HepG2 (cell line): ENCODE measurements around the gene LLGL2. TPM values are rescaled to one million over a fixed set of nuclear protein-coding genes. Genes with fewer than 3 reads are reported as not detected.
A peak's percentile ranks its signal among the peaks of the same experiment; 100 is the strongest.

Source experiments
- BCL6 ChIP-seq: IDR thresholded peaks from 2 replicates; pipeline ENCODE4 v1.6.1; 2016; ENCODE audit warnings: missing genetic modification reagents, missing compliant biosample characterization
- BRCA1 ChIP-seq: sonication (generic); formaldehyde crosslinking; IDR thresholded peaks from 2 replicates; pipeline ENCODE4 v1.4.0; 2020; ENCODE audit warnings: missing genetic modification reagents
- CBX1 ChIP-seq: IDR thresholded peaks from one replicate; pipeline ENCODE4 v1.6.1; 2016; ENCODE audit warnings: antibody characterized with exemption, low read depth
- CHCHD3 ChIP-seq: sonication (generic); formaldehyde crosslinking; IDR thresholded peaks from 2 replicates; pipeline ENCODE4 v1.8.0; 2022; ENCODE audit warnings: mild to moderate bottlenecking, missing genetic modification reagents, moderate library complexity
- EEA1 ChIP-seq: sonication (generic); formaldehyde crosslinking; IDR thresholded peaks from 2 replicates; pipeline ENCODE4 v1.5.1; 2020; ENCODE audit warnings: mild to moderate bottlenecking, missing genetic modification reagents, borderline replicate concordance
- ERF ChIP-seq: IDR thresholded peaks from 2 replicates; pipeline ENCODE4 v1.6.1; 2018; ENCODE audit warnings: missing biosample characterization, missing genetic modification reagents
- KDM2A ChIP-seq: sonication (generic); formaldehyde crosslinking; IDR thresholded peaks from 2 replicates; pipeline ENCODE4 v1.4.0; 2020; ENCODE audit warnings: low read depth, missing genetic modification reagents, borderline replicate concordance
- NFE2L2 ChIP-seq: fragments of 150-350 bp; IDR thresholded peaks from 2 replicates; pipeline ENCODE4 v1.6.1; 2014; ENCODE audit warnings: low read length
- NKX3-1 ChIP-seq: sonication (generic); formaldehyde crosslinking; IDR thresholded peaks from 2 replicates; pipeline ENCODE4 v1.5.0; 2020; ENCODE audit warnings: missing genetic modification reagents
- ONECUT2 ChIP-seq: sonication (generic); formaldehyde crosslinking; IDR thresholded peaks from 2 replicates; pipeline ENCODE4 v1.4.0; 2020; ENCODE audit warnings: missing genetic modification reagents
- PLRG1 ChIP-seq: fragments of 450-650 bp; conservative IDR thresholded peaks from 2 replicates; pipeline ENCODE4 v1.6.1; 2016
- RELA ChIP-seq: sonication (generic); formaldehyde crosslinking; IDR thresholded peaks from 2 replicates; pipeline ENCODE4 v1.4.0; 2020; ENCODE audit warnings: missing genetic modification reagents
- SOX5 ChIP-seq: IDR thresholded peaks from 2 replicates; pipeline ENCODE4 v1.6.1; 2016; ENCODE audit warnings: borderline replicate concordance
- SOX6 ChIP-seq, 2 experiments: fragments of 450-650 bp in 1 of 2; sonication (generic) in 1 of 2; formaldehyde crosslinking in 1 of 2; IDR thresholded peaks; 2 replicates each; pipeline versions ENCODE4 v1.4.0 to v1.6.1; 2017 to 2020; ENCODE audit warnings: antibody characterized with exemption in 1 of 2, mild to moderate bottlenecking in 1 of 2, missing genetic modification reagents in 1 of 2
- TCF7 ChIP-seq: sonication (generic); IDR thresholded peaks from 2 replicates; pipeline ENCODE4 v1.6.1; 2016; ENCODE audit warnings: antibody characterized with exemption, low read depth
- U2AF2 ChIP-seq: fragments of 200-400 bp; formaldehyde crosslinking; IDR thresholded peaks from 2 replicates; pipeline ENCODE4 v1.6.1; 2017; ENCODE audit warnings: low read depth, mild to moderate bottlenecking, low read length
- ZFX ChIP-seq: sonication (generic); formaldehyde crosslinking; IDR thresholded peaks from 2 replicates; pipeline ENCODE4 v1.4.0; 2020; ENCODE audit warnings: mild to moderate bottlenecking, low read depth, missing genetic modification reagents, moderate library complexity
- ZNF207 ChIP-seq: fragments of 450-650 bp; IDR thresholded peaks from 2 replicates; pipeline ENCODE4 v1.6.1; 2016; ENCODE audit warnings: antibody characterized with exemption, borderline replicate concordance
- ZNF292 ChIP-seq: sonication (generic); formaldehyde crosslinking; IDR thresholded peaks from 2 replicates; pipeline ENCODE4 v1.8.1; 2022; ENCODE audit warnings: mild to moderate bottlenecking, low read depth, missing genetic modification reagents, borderline replicate concordance
- ZNF367 ChIP-seq: sonication (generic); formaldehyde crosslinking; IDR thresholded peaks from 2 replicates; pipeline ENCODE4 v1.4.0; 2020; ENCODE audit warnings: missing genetic modification reagents, borderline replicate concordance
- ZNF543 ChIP-seq: sonication (generic); formaldehyde crosslinking; IDR thresholded peaks from 2 replicates; pipeline ENCODE4 v1.4.0; 2020; ENCODE audit warnings: mild to moderate bottlenecking, missing genetic modification reagents
- ZNF782 ChIP-seq: sonication (generic); formaldehyde crosslinking; IDR thresholded peaks from 2 replicates; pipeline ENCODE4 v1.4.0; 2020; ENCODE audit warnings: missing genetic modification reagents, mild to moderate bottlenecking, borderline replicate concordance
- ZNF788 ChIP-seq: sonication (generic); formaldehyde crosslinking; IDR thresholded peaks from 2 replicates; pipeline ENCODE4 v1.5.0; 2020; ENCODE audit warnings: mild to moderate bottlenecking, missing genetic modification reagents, borderline replicate concordance
- ZNF792 ChIP-seq: IDR thresholded peaks from 2 replicates; pipeline ENCODE4 v1.6.1; 2016
- polyA plus RNA-seq, 8 experiments: library from polyadenylated mRNA; depleted of rRNA in 3 of 8; stranded (reverse) in 7 of 8; unstranded in 1 of 8; fragments of >200 nt; fragmentation: Illumina TruSeq in 4 of 8; extraction: Trizol in 4 of 8; gene quantifications; 2 replicates each; pipeline versions ENCODE4 v1.2.1 to v1.2.3, GENCODE V29; 2011 to 2016; ENCODE audit warnings: low read depth in 4 of 8, missing spikeins in 1 of 8, mixed read lengths in 1 of 8; ENCODE audit not compliant: insufficient read depth in 1 of 8
- total RNA-seq, 5 experiments: library from RNA; depleted of rRNA; stranded (reverse); fragments of >200 nt; fragmentation: Illumina TruSeq; extraction: Trizol; gene quantifications; 2 replicates each; pipeline ENCODE4 v1.2.3, GENCODE V29; 2016; ENCODE audit warnings: low read depth in 1 of 5
- TF ChIP-seq, protein P1 (sequence below): IDR thresholded peaks from 2 replicates; pipeline ENCODE4 v1.6.1; 2016; ENCODE audit warnings: missing compliant biosample characterization, missing genetic modification reagents, borderline replicate concordance
- TF ChIP-seq, protein P2 (sequence below): sonication (generic); formaldehyde crosslinking; IDR thresholded peaks from 2 replicates; pipeline ENCODE4 v1.5.0; 2020; ENCODE audit warnings: mild to moderate bottlenecking, missing genetic modification reagents
- TF ChIP-seq, protein P3 (sequence below): IDR thresholded peaks from 2 replicates; pipeline ENCODE4 v1.6.1; 2016; ENCODE audit warnings: low read depth, control low read depth

The LLGL2 gene
- total and polyA plus RNA-seq, 2 of the 13 experiments (the other 11 are each of a cell fraction or from before 2014, with no cell fraction given), result 83.0 to 86.7 TPM

DNA sequence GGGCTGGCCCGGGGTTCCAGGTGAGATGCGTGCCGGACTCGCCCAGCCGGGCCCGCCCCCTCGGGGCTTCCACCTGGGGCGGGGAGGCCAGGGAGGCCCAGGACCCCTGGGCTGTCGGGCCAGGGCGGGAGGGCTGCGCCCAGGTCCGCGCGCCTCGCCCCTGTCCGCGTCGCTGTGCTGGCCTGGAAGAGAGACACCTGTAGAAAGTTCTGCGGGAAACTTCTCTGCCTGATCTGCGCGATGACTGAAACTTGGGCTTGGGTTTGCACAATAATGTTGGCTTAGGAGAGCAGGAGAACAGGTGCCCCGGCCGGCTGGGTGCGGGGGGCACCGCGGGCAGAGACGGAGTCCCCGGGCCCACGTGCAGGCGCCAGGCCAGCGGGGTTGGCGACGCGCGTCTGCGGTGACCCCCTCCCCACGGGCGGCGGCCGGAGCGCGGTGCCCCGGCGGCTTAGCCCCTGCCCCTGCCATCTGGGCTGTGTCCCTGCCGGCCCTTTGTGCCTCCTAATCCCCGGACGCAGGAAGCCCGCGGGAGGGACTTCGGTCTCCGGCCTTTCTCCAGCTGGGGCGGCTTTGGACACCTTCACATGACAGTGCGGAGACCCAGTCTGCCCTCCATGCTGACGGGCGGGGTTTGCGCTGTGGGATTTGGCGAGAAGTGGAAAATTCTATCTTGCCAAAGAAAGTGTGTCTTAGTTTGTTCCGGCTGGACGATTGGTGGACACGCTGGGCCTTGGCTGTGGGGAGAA, 483 bp downstream of the LLGL2 start (continued):
- 0 out of 2 replicates have a peak, but pooled peaks have one; percentile 28 for TF ChIP-seq ZNF782
- TF ChIP-seq SOX5 (CRISPR knock-in tag), result no peak
- TF ChIP-seq EEA1 (CRISPR knock-in tag), result no peak
- no peak; the same call in 1 of the 2 replicates for TF ChIP-seq ZNF367 (CRISPR knock-in tag)
- no peak for TF ChIP-seq U2AF2
- TF ChIP-seq CBX1, result no peak
- TF ChIP-seq ZFX (CRISPR knock-in tag), result peak; percentile 62
- peak; percentile 51; the same call in 1 of the 2 replicates for TF ChIP-seq ZNF292 (CRISPR knock-in tag)
- no peak for TF ChIP-seq SOX6 (IDR thresholded peaks at IDR 0.05)
- no peak for TF ChIP-seq SOX6 (CRISPR knock-in tag; IDR thresholded peaks at IDR 0.05)
- TF ChIP-seq ZNF788 (CRISPR knock-in tag), result 0 out of 2 replicates have a peak, but pooled peaks have one; percentile 0
- 0 out of 2 replicates have a peak, but pooled peaks have one; percentile 8 for TF ChIP-seq RELA (CRISPR knock-in tag)
- TF ChIP-seq, protein P1, sequence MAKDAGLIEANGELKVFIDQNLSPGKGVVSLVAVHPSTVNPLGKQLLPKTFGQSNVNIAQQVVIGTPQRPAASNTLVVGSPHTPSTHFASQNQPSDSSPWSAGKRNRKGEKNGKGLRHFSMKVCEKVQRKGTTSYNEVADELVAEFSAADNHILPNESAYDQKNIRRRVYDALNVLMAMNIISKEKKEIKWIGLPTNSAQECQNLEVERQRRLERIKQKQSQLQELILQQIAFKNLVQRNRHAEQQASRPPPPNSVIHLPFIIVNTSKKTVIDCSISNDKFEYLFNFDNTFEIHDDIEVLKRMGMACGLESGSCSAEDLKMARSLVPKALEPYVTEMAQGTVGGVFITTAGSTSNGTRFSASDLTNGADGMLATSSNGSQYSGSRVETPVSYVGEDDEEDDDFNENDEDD (CRISPR knock-in tag), result peak; percentile 51; the same call in 1 of the 2 replicates
- TF ChIP-seq PLRG1, result no peak
- TF ChIP-seq, protein P2, sequence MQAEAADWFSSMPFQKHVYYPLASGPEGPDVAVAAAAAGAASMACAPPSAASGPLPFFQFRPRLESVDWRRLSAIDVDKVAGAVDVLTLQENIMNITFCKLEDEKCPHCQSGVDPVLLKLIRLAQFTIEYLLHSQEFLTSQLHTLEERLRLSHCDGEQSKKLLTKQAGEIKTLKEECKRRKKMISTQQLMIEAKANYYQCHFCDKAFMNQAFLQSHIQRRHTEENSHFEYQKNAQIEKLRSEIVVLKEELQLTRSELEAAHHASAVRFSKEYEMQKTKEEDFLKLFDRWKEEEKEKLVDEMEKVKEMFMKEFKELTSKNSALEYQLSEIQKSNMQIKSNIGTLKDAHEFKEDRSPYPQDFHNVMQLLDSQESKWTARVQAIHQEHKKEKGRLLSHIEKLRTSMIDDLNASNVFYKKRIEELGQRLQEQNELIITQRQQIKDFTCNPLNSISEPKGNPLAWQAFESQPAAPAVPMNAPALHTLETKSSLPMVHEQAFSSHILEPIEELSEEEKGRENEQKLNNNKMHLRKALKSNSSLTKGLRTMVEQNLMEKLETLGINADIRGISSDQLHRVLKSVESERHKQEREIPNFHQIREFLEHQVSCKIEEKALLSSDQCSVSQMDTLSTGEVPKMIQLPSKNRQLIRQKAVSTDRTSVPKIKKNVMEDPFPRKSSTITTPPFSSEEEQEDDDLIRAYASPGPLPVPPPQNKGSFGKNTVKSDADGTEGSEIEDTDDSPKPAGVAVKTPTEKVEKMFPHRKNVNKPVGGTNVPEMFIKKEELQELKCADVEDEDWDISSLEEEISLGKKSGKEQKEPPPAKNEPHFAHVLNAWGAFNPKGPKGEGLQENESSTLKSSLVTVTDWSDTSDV, result 0 out of 2 replicates have a peak, but pooled peaks have one; percentile 11
- no peak; the same call in 1 of the 2 replicates for TF ChIP-seq BCL6 (CRISPR knock-in tag)
- TF ChIP-seq, protein P3, sequence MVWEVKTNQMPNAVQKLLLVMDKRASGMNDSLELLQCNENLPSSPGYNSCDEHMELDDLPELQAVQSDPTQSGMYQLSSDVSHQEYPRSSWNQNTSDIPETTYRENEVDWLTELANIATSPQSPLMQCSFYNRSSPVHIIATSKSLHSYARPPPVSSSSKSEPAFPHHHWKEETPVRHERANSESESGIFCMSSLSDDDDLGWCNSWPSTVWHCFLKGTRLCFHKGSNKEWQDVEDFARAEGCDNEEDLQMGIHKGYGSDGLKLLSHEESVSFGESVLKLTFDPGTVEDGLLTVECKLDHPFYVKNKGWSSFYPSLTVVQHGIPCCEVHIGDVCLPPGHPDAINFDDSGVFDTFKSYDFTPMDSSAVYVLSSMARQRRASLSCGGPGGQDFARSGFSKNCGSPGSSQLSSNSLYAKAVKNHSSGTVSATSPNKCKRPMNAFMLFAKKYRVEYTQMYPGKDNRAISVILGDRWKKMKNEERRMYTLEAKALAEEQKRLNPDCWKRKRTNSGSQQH (CRISPR knock-in tag), result no peak
- TF ChIP-seq NKX3-1 (CRISPR knock-in tag), result no peak
- TF ChIP-seq ERF (CRISPR knock-in tag), result peak; percentile 15; the same call in 1 of the 2 replicates
- 0 out of 2 replicates have a peak, but pooled peaks have one; percentile 14 for TF ChIP-seq ZNF543
- no peak for TF ChIP-seq CHCHD3 (CRISPR knock-in tag)
- no peak for TF ChIP-seq BRCA1 (CRISPR knock-in tag)
- TF ChIP-seq ZNF792, result 0 out of 2 replicates have a peak, but pooled peaks have one; percentile 39
- no peak for TF ChIP-seq TCF7
- TF ChIP-seq ONECUT2 (CRISPR knock-in tag), result no peak
- TF ChIP-seq NFE2L2, result no peak
- TF ChIP-seq ZNF207, result no peak
- peak; percentile 63; the same call in 1 of the 2 replicates for TF ChIP-seq KDM2A (CRISPR knock-in tag)
